OCI-LY1 (cell line): ENCODE results near the gene ARMH3.

Experiments
- EZH2 ChIP-seq: fragments of 200-600 bp; sonication (generic), shearing (Covaris generic); IDR thresholded peaks from 2 replicates; pipeline ENCODE4 v1.8.0; 2017; ENCODE audit warnings: borderline replicate concordance, mixed run types, mild to moderate bottlenecking, antibody characterized with exemption, low read length, moderate library complexity, mixed read lengths
- TF ChIP-seq, protein P1 (sequence below): fragments of 200-600 bp; sonication (generic), shearing (Covaris generic); IDR thresholded peaks from 2 replicates; pipeline ENCODE4 v1.5.1; 2017; ENCODE audit warnings: mild to moderate bottlenecking, antibody characterized with exemption, low read length, moderate library complexity, mixed read lengths

DNA sequence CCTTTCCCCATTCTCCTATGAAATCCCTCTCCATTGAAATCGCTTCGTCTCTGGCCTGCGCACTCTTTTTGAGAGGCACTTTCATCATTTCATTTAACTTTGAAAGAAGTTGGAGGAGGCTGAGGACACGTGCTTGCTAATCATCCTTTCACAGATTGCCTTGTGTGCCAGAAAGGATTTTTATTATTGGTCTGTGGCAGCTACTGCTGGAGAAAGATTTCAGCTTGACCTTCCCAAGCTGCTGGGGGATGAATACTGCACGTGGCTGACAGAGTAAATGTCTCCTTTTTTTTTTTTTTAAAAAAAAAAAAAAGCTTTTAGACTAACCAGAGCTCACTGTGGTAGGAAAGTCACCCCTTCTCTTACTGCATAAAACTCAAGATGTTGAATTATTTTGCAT, 168.2 kb downstream of the ARMH3 start:
- no peak for TF ChIP-seq EZH2
- TF ChIP-seq, protein P1, sequence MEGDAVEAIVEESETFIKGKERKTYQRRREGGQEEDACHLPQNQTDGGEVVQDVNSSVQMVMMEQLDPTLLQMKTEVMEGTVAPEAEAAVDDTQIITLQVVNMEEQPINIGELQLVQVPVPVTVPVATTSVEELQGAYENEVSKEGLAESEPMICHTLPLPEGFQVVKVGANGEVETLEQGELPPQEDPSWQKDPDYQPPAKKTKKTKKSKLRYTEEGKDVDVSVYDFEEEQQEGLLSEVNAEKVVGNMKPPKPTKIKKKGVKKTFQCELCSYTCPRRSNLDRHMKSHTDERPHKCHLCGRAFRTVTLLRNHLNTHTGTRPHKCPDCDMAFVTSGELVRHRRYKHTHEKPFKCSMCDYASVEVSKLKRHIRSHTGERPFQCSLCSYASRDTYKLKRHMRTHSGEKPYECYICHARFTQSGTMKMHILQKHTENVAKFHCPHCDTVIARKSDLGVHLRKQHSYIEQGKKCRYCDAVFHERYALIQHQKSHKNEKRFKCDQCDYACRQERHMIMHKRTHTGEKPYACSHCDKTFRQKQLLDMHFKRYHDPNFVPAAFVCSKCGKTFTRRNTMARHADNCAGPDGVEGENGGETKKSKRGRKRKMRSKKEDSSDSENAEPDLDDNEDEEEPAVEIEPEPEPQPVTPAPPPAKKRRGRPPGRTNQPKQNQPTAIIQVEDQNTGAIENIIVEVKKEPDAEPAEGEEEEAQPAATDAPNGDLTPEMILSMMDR: no peak
